ENCODE data around the gene IQCC. TPM values are rescaled to one million over a fixed set of nuclear protein-coding genes. Genes with fewer than 3 reads are reported as not detected.
A peak's percentile ranks its signal among the peaks of the same experiment; 100 is the strongest.

The IQCC gene
- total RNA-seq, 6 donors from 2014 or later = 0.55 to 6.3 (median 1.9) TPM

DNA sequence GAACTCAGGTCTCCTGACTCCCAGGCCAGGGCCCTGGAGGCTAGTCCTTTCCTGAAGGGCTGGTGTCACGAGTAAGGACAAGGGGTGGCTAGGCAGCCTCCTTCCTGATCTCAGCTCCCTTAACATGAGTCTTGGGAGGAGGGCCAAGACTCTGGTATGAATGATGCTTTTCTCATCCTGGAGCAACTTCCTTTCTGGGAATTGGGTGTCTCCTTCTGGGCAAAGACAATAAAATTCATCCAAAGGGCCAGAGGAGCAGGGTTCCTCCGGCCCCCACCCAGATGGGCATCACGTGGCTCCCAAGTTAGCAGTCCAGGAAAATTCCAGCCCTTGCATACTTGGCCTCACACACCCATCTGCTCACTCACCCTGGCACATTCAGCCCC is 41.4 kb downstream of the IQCC start, which contains the start of gene FAM167B:
Gene FAM167B (plus strand): TSS at position 335 of the 386 bp plus-strand sequence. CDS start 200 bp downstream, outside the sequence.
- TF ChIP-seq POLR2A (IDR thresholded peaks at IDR 0.05) (no peak), EP300 (IDR thresholded peaks at IDR 0.05) (peak; percentile 12 to 94 (median 84)), CTCF (IDR thresholded peaks at IDR 0.05) (no peak), POLR2AphosphoS5 (IDR thresholded peaks at IDR 0.05) (peak; percentile 71 to 92)
- Histone ChIP-seq H3K36me3 (no peaks in the 10 kb centered on the region), H3K27me3 (no peaks in the 10 kb centered on the region), H3K4me1 (peaks cover 48 to 71% (median 64%) of the 10 kb centered on the region in 4 donors), H3K4me3 (peak within 1 kb of the TSS in 2 of 4 donors; percentile 19 to 32), H3K9me3 (no peaks in the 10 kb centered on the region), H3K27ac (peak within 1 kb of the TSS; percentile 66 to 87 (median 84))
- DNase-seq (peak in 1 of 2 donors; percentile 39), ATAC-seq (ENCODE audit: low FRiP score in 2 of 2) (peak; percentile 28 to 30)
- WGBS, 2 donors = 52 to 73% methylated on average over 2 of the region's 3 CpGs

DNA sequence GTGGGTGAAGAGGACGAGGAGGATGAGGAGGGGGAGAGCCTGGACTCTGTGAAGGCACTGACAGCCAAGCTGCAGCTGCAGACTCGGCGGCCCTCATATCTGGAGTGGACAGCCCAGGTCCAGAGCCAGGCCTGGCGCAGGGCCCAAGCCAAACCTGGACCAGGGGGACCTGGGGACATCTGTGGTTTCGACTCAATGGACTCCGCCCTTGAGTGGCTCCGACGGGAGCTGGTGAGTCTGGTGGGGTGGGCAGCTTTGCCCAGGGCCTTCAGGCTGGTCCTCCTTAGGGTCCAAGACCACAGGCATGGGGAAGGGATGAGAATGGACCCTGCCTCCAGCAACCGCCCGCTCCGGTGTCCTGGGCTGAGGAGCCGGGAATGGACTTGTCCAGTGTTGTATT is 42.0 kb downstream of the IQCC start:
- H3K4me3 ChIP-seq = peak overlapping the region in 1 of 4 donors; percentile 32

DNA sequence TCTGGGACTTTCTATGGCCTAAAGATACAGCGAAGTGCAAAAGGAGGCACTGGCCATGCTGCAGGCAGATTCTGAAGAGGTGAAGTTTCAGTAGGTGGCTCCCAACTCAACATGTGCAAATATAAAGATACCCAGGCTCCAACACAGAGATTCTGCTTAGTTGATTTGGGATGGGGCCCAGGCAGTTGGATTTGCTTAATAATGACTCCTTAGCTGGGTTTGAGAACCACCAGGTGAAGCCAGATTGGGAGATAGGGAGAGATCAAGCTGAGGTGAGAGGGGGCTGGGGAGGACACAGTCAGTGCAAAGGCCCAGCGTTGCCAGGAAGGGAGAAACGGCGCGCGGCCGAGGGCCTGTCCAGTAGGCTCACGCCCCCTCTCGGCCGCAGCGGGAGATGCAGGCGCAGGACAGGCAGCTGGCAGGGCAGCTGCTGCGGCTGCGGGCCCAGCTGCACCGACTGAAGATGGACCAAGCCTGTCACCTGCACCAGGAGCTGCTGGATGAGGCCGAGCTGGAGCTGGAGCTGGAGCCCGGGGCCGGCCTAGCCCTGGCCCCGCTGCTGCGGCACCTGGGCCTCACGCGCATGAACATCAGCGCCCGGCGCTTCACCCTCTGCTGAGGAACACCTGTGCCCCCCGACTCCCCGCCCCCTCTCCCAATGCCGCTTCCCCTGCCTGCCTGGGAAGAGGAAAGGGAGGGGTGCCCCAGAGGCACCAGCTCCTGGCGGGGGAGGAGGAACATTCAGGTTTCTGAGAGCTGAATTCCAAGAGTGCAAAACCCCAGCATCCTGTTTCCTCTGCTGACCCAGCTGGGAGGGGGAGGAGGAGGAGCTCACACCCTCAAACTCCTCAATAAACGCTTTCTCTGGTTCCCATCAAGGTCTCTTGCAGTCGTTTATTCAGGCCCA is 42.8 kb downstream of the IQCC start:
- Histone ChIP-seq H3K27ac (peak overlapping the region; percentile 66 to 87 (median 82)), H3K9me3 (no peaks in the 10 kb centered on the region), H3K36me3 (no peaks in the 10 kb centered on the region), H3K4me3 (peak overlapping the region in 3 of 4 donors; percentile 17 to 32 (median 19)), H3K27me3 (no peaks in the 10 kb centered on the region), H3K4me1 (peaks cover 45 to 68% (median 56%) of the 10 kb centered on the region in 4 donors)
- peak; percentile 76 to 86 for ATAC-seq (ENCODE audit: low FRiP score in 2 of 2)
- whole genome bisulfite sequencing, 2 donors = 8 to 30% methylated on average over 6 to 21 of the region's 31 CpGs
- TF ChIP-seq POLR2A (IDR thresholded peaks at IDR 0.05) = no peak
- TF ChIP-seq POLR2AphosphoS5 (IDR thresholded peaks at IDR 0.05) = peak; percentile 12 to 51
- TF ChIP-seq CTCF (IDR thresholded peaks at IDR 0.05) = peak; percentile 89 to 97 (median 94)
- TF ChIP-seq EP300 (IDR thresholded peaks at IDR 0.05) = no peak
- peak; percentile 93 to 97 for DNase-seq

More for the DNA sequence above, 42.0 kb downstream of the IQCC start:
- H3K4me1 ChIP-seq = peaks cover 46 to 71% (median 62%) of the 10 kb centered on the region in 4 donors
- H3K36me3 ChIP-seq = no peaks in the 10 kb centered on the region
- DNase-seq (peak in 1 of 2 donors; percentile 76), ATAC-seq (ENCODE audit: low FRiP score in 2 of 2) (peak in 1 of 2 donors; percentile 3)
- H3K27me3 ChIP-seq = no peaks in the 10 kb centered on the region
- WGBS, 2 donors = 44 to 80% methylated on average over 4 to 8 of the region's 12 CpGs
- H3K9me3 ChIP-seq = no peaks in the 10 kb centered on the region
- peak overlapping the region; percentile 66 to 87 (median 82) for H3K27ac ChIP-seq
- TF ChIP-seq CTCF (IDR thresholded peaks at IDR 0.05) = no peak
- no peak for TF ChIP-seq EP300 (IDR thresholded peaks at IDR 0.05)
- TF ChIP-seq POLR2AphosphoS5 (IDR thresholded peaks at IDR 0.05) = no peak
- TF ChIP-seq POLR2A (IDR thresholded peaks at IDR 0.05) = no peak

DNA sequence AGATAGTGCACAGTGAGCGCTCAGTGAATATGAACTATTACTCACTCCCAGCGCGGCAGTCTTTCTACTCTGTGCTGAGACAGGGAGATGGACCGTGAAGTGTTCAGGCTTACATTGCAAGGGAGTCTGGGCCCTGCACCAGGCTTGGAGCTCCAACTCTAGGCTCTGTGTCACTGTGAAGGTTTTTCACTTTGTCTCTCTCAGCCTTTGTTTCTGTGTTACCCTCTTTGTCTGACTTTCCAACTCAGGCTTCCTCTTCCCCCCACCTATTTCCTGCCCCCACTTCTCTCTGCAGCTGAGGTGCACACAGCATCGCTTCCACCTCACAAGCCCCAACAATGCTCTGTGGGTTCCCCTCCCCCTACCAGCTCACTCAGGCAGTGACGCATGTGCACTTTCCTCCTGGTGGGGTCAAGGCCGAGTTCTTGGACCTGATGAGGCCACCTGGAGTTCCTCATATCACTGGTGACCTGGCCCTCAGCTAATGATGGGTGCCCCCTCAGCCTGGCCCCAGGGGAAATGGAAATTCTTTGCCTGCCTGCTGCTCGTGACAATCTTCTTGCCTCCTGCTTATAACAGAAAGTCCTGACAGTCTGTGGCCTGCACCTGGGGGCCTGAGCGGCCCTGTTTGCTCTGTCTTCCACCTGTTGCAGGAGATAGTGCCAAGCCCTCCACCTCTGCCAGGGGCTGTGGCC is 44.5 kb downstream of the IQCC start:
- 43 to 47% methylated on average over 6 to 9 of the region's 9 CpGs for WGBS, 2 donors
- H3K27me3 ChIP-seq = no peaks in the 10 kb centered on the region
- H3K9me3 ChIP-seq = no peaks in the 10 kb centered on the region
- TF ChIP-seq POLR2A (IDR thresholded peaks at IDR 0.05) (peak in 1 of 4 donors; percentile 20), EP300 (IDR thresholded peaks at IDR 0.05) (peak in 1 of 4 donors; percentile 24), CTCF (IDR thresholded peaks at IDR 0.05) (no peak), POLR2AphosphoS5 (IDR thresholded peaks at IDR 0.05) (peak; percentile 50 to 60)
- peak overlapping the region; percentile 50 to 87 (median 82) for H3K27ac ChIP-seq
- DNase-seq (peak in 1 of 2 donors; percentile 64), ATAC-seq (ENCODE audit: low FRiP score in 2 of 2) (peak; percentile 17 to 47)
- H3K4me1 ChIP-seq = peaks cover 45 to 68% (median 56%) of the 10 kb centered on the region in 4 donors
- no peak overlapping the region for H3K4me3 ChIP-seq
- no peaks in the 10 kb centered on the region for H3K36me3 ChIP-seq
